ENCODE measurements around the gene CSNK2A1. TPM values are rescaled to one million over a fixed set of nuclear protein-coding genes. Genes with fewer than 3 reads are reported as not detected.

Gene CSNK2A1
- total and polyA plus RNA-seq, 2 donors from 2014 or later: 39.7 to 100 TPM

DNA sequence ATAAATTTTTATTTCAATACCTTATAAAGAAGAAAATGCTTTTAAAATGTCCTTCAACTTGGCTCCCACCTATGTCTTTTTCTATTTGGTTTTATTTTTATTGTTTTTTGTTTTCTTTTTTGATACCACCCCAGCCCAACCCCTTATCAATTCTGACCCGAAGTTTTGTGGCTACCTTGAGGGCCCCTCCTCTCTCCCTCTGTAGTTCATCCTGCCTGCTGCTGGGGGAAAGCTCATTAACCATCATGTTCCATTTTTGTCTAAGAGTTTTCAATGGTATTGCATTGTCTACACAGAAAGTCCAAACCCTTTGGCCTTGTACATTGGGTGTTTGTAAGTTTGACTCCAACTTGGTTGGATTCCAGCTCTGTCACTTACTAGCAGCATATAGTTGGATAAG, 5.3 kb upstream of the CSNK2A1 start:
- Histone ChIP-seq H3K27ac (ENCODE audit: low read depth in 2 of 2, low read length in 2 of 2) (no peak overlapping the region), H3K9ac (ENCODE audit: low read length in 3 of 3) (no peak overlapping the region), H3K9me3 (ENCODE audit: control insufficient read depth in 2 of 3, insufficient read depth in 1 of 3, low read length in 3 of 3) (no peaks in the 10 kb centered on the region), H3K36me3 (ENCODE audit: control insufficient read depth in 2 of 3, insufficient read depth in 3 of 3, low read length in 3 of 3) (no peaks in the 10 kb centered on the region), H3K27me3 (ENCODE audit: control insufficient read depth, insufficient read depth, low read length) (no peaks in the 10 kb centered on the region), H3K4me1 (ENCODE audit: control insufficient read depth in 2 of 3, insufficient read depth in 2 of 3, low read depth in 1 of 3, low read length in 3 of 3) (peaks cover 3 to 5% (median 4%) of the 10 kb centered on the region in 3 donors), H3K4me3 (ENCODE audit: low read length in 3 of 3) (no peak overlapping the region)
- no peak for FAIRE-seq
- no peak for TF ChIP-seq CTCF (IDR thresholded peaks at IDR 0.05; ENCODE audit: borderline replicate concordance, extremely low read depth, insufficient read depth)
- DNase-seq: no peak
- intact Hi-C loops (cut with DNase I): no loop called here

GRCh38 chr20:547394-547793, 3.8 kb upstream of the CSNK2A1 start:
- intact Hi-C loops (cut with DNase I): no loop called here
- Histone ChIP-seq H3K27me3 (ENCODE audit: control insufficient read depth, insufficient read depth, low read length) (no peaks in the 10 kb centered on the region), H3K4me1 (ENCODE audit: control insufficient read depth in 2 of 3, insufficient read depth in 2 of 3, low read depth in 1 of 3, low read length in 3 of 3) (peaks cover 3 to 5% (median 4%) of the 10 kb centered on the region in 3 donors), H3K27ac (ENCODE audit: low read depth in 2 of 2, low read length in 2 of 2) (no peak overlapping the region), H3K36me3 (ENCODE audit: control insufficient read depth in 2 of 3, insufficient read depth in 3 of 3, low read length in 3 of 3) (no peaks in the 10 kb centered on the region), H3K9me3 (ENCODE audit: control insufficient read depth in 2 of 3, insufficient read depth in 1 of 3, low read length in 3 of 3) (no peaks in the 10 kb centered on the region), H3K4me3 (ENCODE audit: low read length in 3 of 3) (no peak overlapping the region), H3K9ac (ENCODE audit: low read length in 3 of 3) (no peak overlapping the region)
- no peak for TF ChIP-seq CTCF (IDR thresholded peaks at IDR 0.05; ENCODE audit: borderline replicate concordance, extremely low read depth, insufficient read depth)
- no peak for DNase-seq
- FAIRE-seq: no peak

GRCh38 chr20:546353-546752, 2.8 kb upstream of the CSNK2A1 start:
- intact Hi-C loops (cut with DNase I): no loop called here
- H3K4me3 ChIP-seq (ENCODE audit: low read length in 3 of 3): no peak overlapping the region
- no peak for TF ChIP-seq CTCF (IDR thresholded peaks at IDR 0.05; ENCODE audit: borderline replicate concordance, extremely low read depth, insufficient read depth)
- H3K9me3 ChIP-seq (ENCODE audit: control insufficient read depth in 2 of 3, insufficient read depth in 1 of 3, low read length in 3 of 3): no peaks in the 10 kb centered on the region
- DNase-seq: no peak
- H3K9ac ChIP-seq (ENCODE audit: low read length in 3 of 3): no peak overlapping the region
- no peak for FAIRE-seq
- no peaks in the 10 kb centered on the region for H3K27me3 ChIP-seq (ENCODE audit: control insufficient read depth, insufficient read depth, low read length)
- no peak overlapping the region for H3K27ac ChIP-seq (ENCODE audit: low read depth in 2 of 2, low read length in 2 of 2)
- H3K4me1 ChIP-seq (ENCODE audit: control insufficient read depth in 2 of 3, insufficient read depth in 2 of 3, low read depth in 1 of 3, low read length in 3 of 3): peaks cover 5 to 13% (median 9%) of the 10 kb centered on the region in 3 donors
- H3K36me3 ChIP-seq (ENCODE audit: control insufficient read depth in 2 of 3, insufficient read depth in 3 of 3, low read length in 3 of 3): no peaks in the 10 kb centered on the region

GRCh38 chr20:544153-544725, 649 bp upstream of the CSNK2A1 start:
- Histone ChIP-seq H3K27me3 (ENCODE audit: control insufficient read depth, insufficient read depth, low read length) (no peaks in the 10 kb centered on the region), H3K9ac (ENCODE audit: low read length in 3 of 3) (peak overlapping the region in 2 of 3 donors; percentile 79 to 87), H3K9me3 (ENCODE audit: control insufficient read depth in 2 of 3, insufficient read depth in 1 of 3, low read length in 3 of 3) (no peaks in the 10 kb centered on the region), H3K4me3 (ENCODE audit: low read length in 3 of 3) (peak overlapping the region; percentile 81 to 91 (median 85)), H3K4me1 (ENCODE audit: control insufficient read depth in 2 of 3, insufficient read depth in 2 of 3, low read depth in 1 of 3, low read length in 3 of 3) (peaks cover 5 to 31% (median 17%) of the 10 kb centered on the region in 3 donors), H3K27ac (ENCODE audit: low read depth in 2 of 2, low read length in 2 of 2) (peak overlapping the region; percentile 93 to 96), H3K36me3 (ENCODE audit: control insufficient read depth in 2 of 3, insufficient read depth in 3 of 3, low read length in 3 of 3) (no peaks in the 10 kb centered on the region)
- FAIRE-seq (no peak), DNase-seq (no peak)
- no peak for TF ChIP-seq CTCF (IDR thresholded peaks at IDR 0.05; ENCODE audit: borderline replicate concordance, extremely low read depth, insufficient read depth)
- intact Hi-C loops (cut with DNase I): no loop called here

Measured in kidney (tissue), 14 donors.